SK-N-SH (cell line): ENCODE results near the gene OR10A4.

ENCODE experiments used
- CHD2 ChIP-seq: fragments of 150-350 bp; IDR thresholded peaks from 2 replicates; pipeline ENCODE4 v1.6.1; 2018; ENCODE audit warnings: low read length; ENCODE audit not compliant: partially characterized antibody
- EZH2phosphoT487 ChIP-seq: fragments of 200-600 bp; sonication (generic); IDR thresholded peaks from 2 replicates; pipeline ENCODE4 v1.6.1; 2017; ENCODE audit warnings: low read depth, mixed run types, mild to moderate bottlenecking, antibody characterized with exemption, moderate library complexity, borderline replicate concordance
- FOXM1 ChIP-seq: IDR thresholded peaks from 2 replicates; pipeline ENCODE4 v1.4.0; 2012; ENCODE audit warnings: low read depth, mild to moderate bottlenecking
- TEAD4 ChIP-seq: IDR thresholded peaks from 2 replicates; pipeline ENCODE4 v1.4.0; 2012; ENCODE audit warnings: mild to moderate bottlenecking, borderline replicate concordance; ENCODE audit not compliant: insufficient read depth
- TF ChIP-seq, protein P1 (sequence below): fragments of 200-600 bp; sonication (generic); IDR thresholded peaks from 2 replicates; pipeline ENCODE4 v1.6.1; 2017; ENCODE audit warnings: antibody characterized with exemption, mild to moderate bottlenecking, moderate library complexity
- TF ChIP-seq, protein P2 (sequence below): fragments of 150-350 bp; IDR thresholded peaks from 2 replicates; pipeline ENCODE4 v1.6.1; 2017; ENCODE audit warnings: antibody characterized with exemption, low read length, low read depth, borderline replicate concordance

DNA sequence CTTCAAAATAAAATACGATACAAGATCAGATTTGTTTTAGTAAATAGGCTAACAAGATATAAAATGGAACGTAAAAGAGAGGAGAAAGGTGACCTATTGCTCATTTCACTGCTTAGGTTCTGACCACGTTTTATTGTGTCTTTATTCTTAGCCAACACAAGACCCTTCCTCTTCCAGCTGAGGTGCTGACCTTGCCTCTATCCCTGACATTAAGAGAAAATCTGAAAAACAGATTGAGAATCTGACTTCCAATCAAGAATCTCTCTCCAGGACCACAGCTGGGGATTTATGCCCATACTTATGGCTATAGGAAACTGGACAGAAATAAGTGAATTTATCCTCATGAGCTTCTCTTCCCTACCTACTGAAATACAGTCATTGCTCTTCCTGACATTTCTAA lies 31.0 kb upstream of the OR10A4 start, which contains the start of gene OR10A5:
- TF ChIP-seq, protein P1, sequence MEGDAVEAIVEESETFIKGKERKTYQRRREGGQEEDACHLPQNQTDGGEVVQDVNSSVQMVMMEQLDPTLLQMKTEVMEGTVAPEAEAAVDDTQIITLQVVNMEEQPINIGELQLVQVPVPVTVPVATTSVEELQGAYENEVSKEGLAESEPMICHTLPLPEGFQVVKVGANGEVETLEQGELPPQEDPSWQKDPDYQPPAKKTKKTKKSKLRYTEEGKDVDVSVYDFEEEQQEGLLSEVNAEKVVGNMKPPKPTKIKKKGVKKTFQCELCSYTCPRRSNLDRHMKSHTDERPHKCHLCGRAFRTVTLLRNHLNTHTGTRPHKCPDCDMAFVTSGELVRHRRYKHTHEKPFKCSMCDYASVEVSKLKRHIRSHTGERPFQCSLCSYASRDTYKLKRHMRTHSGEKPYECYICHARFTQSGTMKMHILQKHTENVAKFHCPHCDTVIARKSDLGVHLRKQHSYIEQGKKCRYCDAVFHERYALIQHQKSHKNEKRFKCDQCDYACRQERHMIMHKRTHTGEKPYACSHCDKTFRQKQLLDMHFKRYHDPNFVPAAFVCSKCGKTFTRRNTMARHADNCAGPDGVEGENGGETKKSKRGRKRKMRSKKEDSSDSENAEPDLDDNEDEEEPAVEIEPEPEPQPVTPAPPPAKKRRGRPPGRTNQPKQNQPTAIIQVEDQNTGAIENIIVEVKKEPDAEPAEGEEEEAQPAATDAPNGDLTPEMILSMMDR = no peak
- TF ChIP-seq EZH2phosphoT487 = no peak
- TF ChIP-seq, protein P2, sequence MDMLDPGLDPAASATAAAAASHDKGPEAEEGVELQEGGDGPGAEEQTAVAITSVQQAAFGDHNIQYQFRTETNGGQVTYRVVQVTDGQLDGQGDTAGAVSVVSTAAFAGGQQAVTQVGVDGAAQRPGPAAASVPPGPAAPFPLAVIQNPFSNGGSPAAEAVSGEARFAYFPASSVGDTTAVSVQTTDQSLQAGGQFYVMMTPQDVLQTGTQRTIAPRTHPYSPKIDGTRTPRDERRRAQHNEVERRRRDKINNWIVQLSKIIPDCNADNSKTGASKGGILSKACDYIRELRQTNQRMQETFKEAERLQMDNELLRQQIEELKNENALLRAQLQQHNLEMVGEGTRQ = no peak
- no peak for TF ChIP-seq FOXM1
- no peak for TF ChIP-seq CHD2
- no peak for TF ChIP-seq TEAD4
